C4-2B (cell line): ENCODE results near the gene NECTIN4.

ENCODE experiments used
- CTCF ChIP-seq: fragments of 450-650 bp; conservative IDR thresholded peaks from 2 replicates; pipeline ENCODE4 v1.5.1; 2017; ENCODE audit warnings: mild to moderate bottlenecking
- ZFX ChIP-seq: fragments of 450-650 bp; IDR thresholded peaks from 2 replicates; pipeline ENCODE4 v1.6.1; 2017

GRCh38 chr1:161138431-161138830, 49.1 kb upstream of the NECTIN4 start:
- TF ChIP-seq CTCF (no peak), ZFX (no peak)
